IPS-18a (cell line): ENCODE results near the gene CCDC102A.

Experiments
- H3K27ac ChIP-seq: one replicate; pipeline ENCODE4 v1.5.1; 2013; ENCODE audit warnings: low read length
- H3K27me3 ChIP-seq: one replicate; pipeline ENCODE4 v1.6.1; 2013; ENCODE audit warnings: mild to moderate bottlenecking, low read length; ENCODE audit not compliant: control insufficient read depth, insufficient read depth
- H3K36me3 ChIP-seq: one replicate; pipeline ENCODE4 v1.6.1; 2013; ENCODE audit warnings: low read depth, low read length; ENCODE audit not compliant: control insufficient read depth
- H3K4me1 ChIP-seq: one replicate; pipeline ENCODE4 v1.6.1; 2013; ENCODE audit warnings: low read depth, low read length; ENCODE audit not compliant: control insufficient read depth
- H3K4me3 ChIP-seq: one replicate; pipeline ENCODE4 v1.5.1; 2013; ENCODE audit warnings: low read length
- H3K9ac ChIP-seq: one replicate; pipeline ENCODE4 v1.6.1; 2013; ENCODE audit warnings: mild to moderate bottlenecking, low read length, moderate library complexity
- H3K9me3 ChIP-seq: one replicate; pipeline ENCODE4 v1.6.1; 2013; ENCODE audit warnings: low read depth, low read length; ENCODE audit not compliant: control insufficient read depth

The CCDC102A gene

GRCh38 chr16:57526498-57526897 lies 9.9 kb downstream of the CCDC102A start:
- H3K27ac ChIP-seq: no peak overlapping the region
- no peaks in the 10 kb centered on the region for H3K36me3 ChIP-seq

GRCh38 chr16:57525761-57526160 lies 10.6 kb downstream of the CCDC102A start:
- Histone ChIP-seq H3K27ac (no peak overlapping the region), H3K9me3 (no peaks in the 10 kb centered on the region), H3K4me1 (peaks cover 14% of the 10 kb centered on the region), H3K36me3 (no peaks in the 10 kb centered on the region), H3K9ac (no peak overlapping the region), H3K4me3 (no peak overlapping the region), H3K27me3 (peaks cover 17% of the 10 kb centered on the region)

More at GRCh38 chr16:57526498-57526897, 9.9 kb downstream of the CCDC102A start:
- peaks cover 21% of the 10 kb centered on the region for H3K27me3 ChIP-seq
- H3K4me3 ChIP-seq: no peak overlapping the region
- no peaks in the 10 kb centered on the region for H3K9me3 ChIP-seq
- H3K9ac ChIP-seq: no peak overlapping the region
- H3K4me1 ChIP-seq: peaks cover 14% of the 10 kb centered on the region

- Histone ChIP-seq H3K4me3 (no peak overlapping the region), H3K27me3 (no peaks in the 10 kb centered on the region), H3K9me3 (no peaks in the 10 kb centered on the region), H3K27ac (no peak overlapping the region), H3K4me1 (peaks cover 3% of the 10 kb centered on the region), H3K9ac (no peak overlapping the region), H3K36me3 (no peaks in the 10 kb centered on the region)
Observed at GRCh38 chr16:57522960-57523359, 13.4 kb downstream of the CCDC102A start.

- no peaks in the 10 kb centered on the region for H3K4me1 ChIP-seq
- H3K27me3 ChIP-seq: no peaks in the 10 kb centered on the region
- no peaks in the 10 kb centered on the region for H3K9me3 ChIP-seq
- no peak overlapping the region for H3K27ac ChIP-seq
- no peak overlapping the region for H3K9ac ChIP-seq
- H3K36me3 ChIP-seq: peaks cover 4% of the 10 kb centered on the region
- no peak overlapping the region for H3K4me3 ChIP-seq
Observed at GRCh38 chr16:57519796-57520360, 16.5 kb downstream of the CCDC102A start.

GRCh38 chr16:57518922-57519321 lies 17.4 kb downstream of the CCDC102A start:
- Histone ChIP-seq H3K27me3 (no peaks in the 10 kb centered on the region), H3K36me3 (peaks cover 4% of the 10 kb centered on the region), H3K4me3 (no peak overlapping the region), H3K9me3 (no peaks in the 10 kb centered on the region), H3K4me1 (no peaks in the 10 kb centered on the region), H3K27ac (no peak overlapping the region), H3K9ac (no peak overlapping the region)

GRCh38 chr16:57518520-57518919 lies 17.9 kb downstream of the CCDC102A start:
- no peaks in the 10 kb centered on the region for H3K4me1 ChIP-seq
- no peak overlapping the region for H3K9ac ChIP-seq
- no peak overlapping the region for H3K4me3 ChIP-seq
- H3K36me3 ChIP-seq: peaks cover 4% of the 10 kb centered on the region
- no peaks in the 10 kb centered on the region for H3K27me3 ChIP-seq
- H3K27ac ChIP-seq: no peak overlapping the region
- H3K9me3 ChIP-seq: no peaks in the 10 kb centered on the region

- Histone ChIP-seq H3K36me3 (peaks cover 4% of the 10 kb centered on the region), H3K27me3 (no peaks in the 10 kb centered on the region), H3K9me3 (no peaks in the 10 kb centered on the region), H3K4me1 (no peaks in the 10 kb centered on the region), H3K4me3 (no peak overlapping the region), H3K27ac (no peak overlapping the region), H3K9ac (no peak overlapping the region)
Observed at GRCh38 chr16:57517397-57518367, 18.7 kb downstream of the CCDC102A start.

- no peaks in the 10 kb centered on the region for H3K9me3 ChIP-seq
- H3K4me3 ChIP-seq: no peak overlapping the region
- H3K27me3 ChIP-seq: no peaks in the 10 kb centered on the region
- no peaks in the 10 kb centered on the region for H3K4me1 ChIP-seq
- H3K36me3 ChIP-seq: peaks cover 4% of the 10 kb centered on the region
- no peak overlapping the region for H3K27ac ChIP-seq
- H3K9ac ChIP-seq: no peak overlapping the region
Observed at GRCh38 chr16:57516773-57517172, 19.6 kb downstream of the CCDC102A start.

GRCh38 chr16:57516176-57516725 lies 20.1 kb downstream of the CCDC102A start:
- Histone ChIP-seq H3K4me1 (no peaks in the 10 kb centered on the region), H3K9ac (no peak overlapping the region), H3K27me3 (no peaks in the 10 kb centered on the region), H3K4me3 (no peak overlapping the region), H3K9me3 (no peaks in the 10 kb centered on the region), H3K36me3 (peaks cover 4% of the 10 kb centered on the region), H3K27ac (no peak overlapping the region)

- Histone ChIP-seq H3K27ac (no peak overlapping the region), H3K9me3 (no peaks in the 10 kb centered on the region), H3K4me3 (no peak overlapping the region), H3K27me3 (no peaks in the 10 kb centered on the region), H3K4me1 (no peaks in the 10 kb centered on the region), H3K9ac (no peak overlapping the region), H3K36me3 (peaks cover 4% of the 10 kb centered on the region)
Observed at GRCh38 chr16:57514791-57515600, 21.4 kb downstream of the CCDC102A start.

- no peak overlapping the region for H3K9ac ChIP-seq
- no peaks in the 10 kb centered on the region for H3K27me3 ChIP-seq
- H3K4me3 ChIP-seq: no peak overlapping the region
- H3K36me3 ChIP-seq: peaks cover 4% of the 10 kb centered on the region
- H3K9me3 ChIP-seq: no peaks in the 10 kb centered on the region
- H3K27ac ChIP-seq: no peak overlapping the region
- no peaks in the 10 kb centered on the region for H3K4me1 ChIP-seq
Observed at GRCh38 chr16:57514371-57514770, 22.0 kb downstream of the CCDC102A start.
